GM19468 (cell line): ENCODE measurements around the gene SH3YL1.
"Not testable (repeated sequence)": the region's sequence is repeated elsewhere in the genome, so short reads cannot be mapped to it uniquely, and the experiment has no call there.

Experiments
- ATAC-seq: cut with Tn5 transposase; IDR thresholded peaks from one replicate; pipeline ENCODE4 v1.9.1; 2021; ENCODE audit warnings: mild to moderate bottlenecking, moderate library complexity, moderate number of reproducible peaks; ENCODE audit not compliant: unreplicated experiment; ENCODE audit errors: extremely low read depth

Gene SH3YL1

DNA sequence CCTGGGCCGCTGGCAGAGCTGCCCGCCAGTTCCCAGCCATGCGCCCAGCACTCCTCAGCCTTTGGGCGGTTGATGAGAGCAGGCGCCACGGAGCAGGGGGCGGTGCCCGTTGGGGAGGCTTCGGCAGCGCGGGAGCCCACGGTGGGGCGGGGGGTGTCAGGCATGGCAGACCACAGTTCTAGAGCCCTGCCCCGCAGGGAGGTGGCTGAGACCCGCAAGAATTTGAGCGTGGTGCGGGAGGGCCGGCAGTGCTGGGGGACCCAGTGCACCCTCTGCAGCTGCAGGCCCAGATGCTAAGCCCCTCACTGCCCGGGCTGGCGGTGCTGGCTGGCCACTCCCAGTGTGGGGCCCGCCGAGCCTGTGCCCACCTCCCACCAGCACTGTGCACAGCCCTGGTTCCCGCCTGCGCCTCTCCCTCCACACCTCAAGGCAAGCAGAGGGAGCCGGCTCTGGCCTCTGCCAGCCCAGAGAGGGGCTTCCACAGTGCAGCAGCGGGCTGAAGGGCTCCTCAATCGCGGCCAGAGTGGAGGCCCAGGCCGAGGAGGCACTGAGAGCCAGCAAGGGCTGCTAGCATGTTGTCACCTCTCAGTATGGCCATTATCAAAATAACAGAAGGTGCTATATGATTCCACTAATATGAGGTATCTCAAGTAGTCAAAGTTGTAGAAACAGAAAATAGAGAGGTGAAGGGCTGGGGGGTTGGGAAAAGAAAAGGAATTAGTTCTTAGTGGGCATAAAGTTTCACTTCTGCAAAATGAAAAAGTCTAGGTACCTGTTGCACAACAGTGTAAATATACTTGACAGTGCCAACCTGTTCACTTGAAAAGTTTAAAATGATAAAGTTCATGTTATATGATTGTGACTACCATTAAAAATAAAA is 72.3 kb downstream of the SH3YL1 start:
- ATAC-seq = no peak

DNA sequence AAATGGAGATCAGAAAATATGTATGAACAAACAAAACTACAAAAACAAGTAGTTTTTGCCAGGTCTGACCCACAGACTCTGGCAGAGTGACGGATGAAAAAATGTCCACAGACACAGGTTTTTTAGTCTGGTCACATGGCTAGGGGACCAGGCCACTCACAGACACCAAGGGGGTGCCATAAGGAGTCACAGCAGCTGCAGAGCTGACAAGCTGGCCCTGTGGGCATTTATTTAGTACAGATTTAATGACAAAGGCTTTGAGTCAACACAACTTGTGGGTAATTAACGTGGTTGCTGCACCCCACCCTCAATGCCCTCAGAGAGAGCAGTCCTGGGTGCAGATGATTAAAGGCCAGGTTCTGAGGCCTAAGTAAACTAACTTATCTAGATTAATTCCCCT is 76.0 kb downstream of the SH3YL1 start:
- ATAC-seq = no peak

- ATAC-seq = no peak
These were observed 78.6 kb downstream of the SH3YL1 start for GRCh38 chr2:185221-185620.

GRCh38 chr2:184695-185094 is 79.1 kb downstream of the SH3YL1 start:
- no peak for ATAC-seq

GRCh38 chr2:182509-183122 is 81.2 kb downstream of the SH3YL1 start:
- no peak for ATAC-seq

- no peak for ATAC-seq
These were observed 83.5 kb downstream of the SH3YL1 start for GRCh38 chr2:180311-180710.

GRCh38 chr2:179886-180285 is 83.9 kb downstream of the SH3YL1 start:
- ATAC-seq = no peak

- ATAC-seq = no peak
These were observed 86.1 kb downstream of the SH3YL1 start for GRCh38 chr2:177733-178132.

GRCh38 chr2:176917-177316 is 86.9 kb downstream of the SH3YL1 start:
- no peak for ATAC-seq

GRCh38 chr2:175880-176820 is 87.7 kb downstream of the SH3YL1 start:
- no peak for ATAC-seq

DNA sequence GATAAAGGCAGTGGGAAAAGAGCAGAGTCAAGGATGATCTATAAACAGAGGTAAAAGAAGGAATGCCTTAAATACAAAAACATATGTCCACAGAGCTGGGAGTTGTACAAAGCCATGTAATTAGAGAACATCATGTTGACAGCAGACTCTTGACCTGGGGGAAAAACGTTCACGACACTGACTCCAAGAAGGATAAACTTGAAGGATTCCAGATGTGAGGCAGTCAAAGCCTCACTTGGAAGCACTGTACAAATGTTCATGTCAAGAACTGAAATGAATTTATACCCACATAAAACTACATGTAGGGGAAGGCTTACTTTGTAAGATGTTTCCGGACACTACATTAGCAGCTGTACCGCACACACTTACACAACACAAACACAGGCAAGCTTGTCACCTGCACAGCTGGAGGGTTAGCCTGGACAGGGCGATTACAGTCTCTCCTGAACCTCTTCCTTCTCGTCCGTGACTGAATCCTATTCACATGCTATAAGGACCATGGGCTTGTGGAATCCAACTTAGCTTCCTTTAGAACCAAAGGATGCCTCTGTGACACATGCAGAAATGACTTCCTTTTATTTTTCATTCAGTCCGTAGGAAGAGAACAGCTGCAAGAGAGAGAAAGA is 88.6 kb downstream of the SH3YL1 start:
- ATAC-seq = no peak

DNA sequence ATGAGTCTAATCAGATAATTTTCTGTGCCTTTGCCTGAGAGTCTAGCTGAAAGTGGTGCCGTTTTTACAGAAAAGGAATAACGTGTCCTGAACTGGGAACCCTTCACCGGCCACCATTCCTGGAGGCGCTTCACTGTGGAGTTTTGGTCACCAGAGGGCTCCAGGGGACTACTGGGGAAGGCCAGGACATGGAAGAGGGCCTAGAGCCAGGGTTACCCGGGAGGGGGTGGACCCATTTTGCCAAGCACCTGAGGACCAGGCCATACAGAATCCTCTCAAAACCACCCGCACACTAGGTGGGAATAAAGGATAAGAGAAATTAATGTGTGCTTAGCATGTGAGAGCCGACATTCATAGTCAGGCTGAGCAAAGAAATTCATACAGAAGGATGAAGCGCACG is 91.7 kb downstream of the SH3YL1 start:
- ATAC-seq = not testable (repeated sequence)

DNA sequence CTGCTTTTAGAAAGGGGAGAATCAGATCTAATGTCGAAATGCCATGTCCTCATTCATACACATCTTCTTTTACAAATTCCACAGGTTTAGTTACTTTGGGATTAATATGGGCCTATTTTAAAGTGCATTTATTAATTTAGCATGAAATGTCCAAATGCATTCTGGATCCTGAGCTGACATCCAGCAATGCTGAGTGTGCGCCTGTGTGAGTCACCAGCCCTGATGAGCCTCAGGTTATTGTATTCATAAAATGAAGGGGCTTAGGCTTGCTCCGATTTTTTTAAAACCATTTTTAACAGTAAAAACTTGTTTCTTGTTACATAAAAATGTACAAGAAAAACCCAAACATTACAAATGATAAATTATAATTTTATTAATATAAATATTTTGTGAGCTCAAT is 94.1 kb downstream of the SH3YL1 start:
- no peak for ATAC-seq
